PC-3 (cell line): ENCODE results near the gene SLC38A9.

Source experiments
- EZH2 ChIP-seq: fragments of 300-600 bp; sonication (generic); IDR thresholded peaks from one replicate; pipeline ENCODE4 v1.6.1; 2017; ENCODE audit warnings: antibody characterized with exemption, mild to moderate bottlenecking, low read length; ENCODE audit not compliant: unreplicated experiment
- EZH2phosphoT487 ChIP-seq: fragments of 300-600 bp; sonication (generic); IDR thresholded peaks from 2 replicates; pipeline ENCODE4 v1.6.1; 2018; ENCODE audit warnings: mild to moderate bottlenecking, antibody characterized with exemption, low read length, borderline replicate concordance

GRCh38 chr5:55731848-55732247 is 19.7 kb upstream of the SLC38A9 start:
- no peak for TF ChIP-seq EZH2
- no peak for TF ChIP-seq EZH2phosphoT487
